NCI-H345 (cell line): ENCODE data around the gene METRNL.

Experiments
- DNase-seq: peaks from one replicate; lab custom pipeline; 2025; lab: John Stamatoyannopoulos, UW

Gene METRNL

DNA sequence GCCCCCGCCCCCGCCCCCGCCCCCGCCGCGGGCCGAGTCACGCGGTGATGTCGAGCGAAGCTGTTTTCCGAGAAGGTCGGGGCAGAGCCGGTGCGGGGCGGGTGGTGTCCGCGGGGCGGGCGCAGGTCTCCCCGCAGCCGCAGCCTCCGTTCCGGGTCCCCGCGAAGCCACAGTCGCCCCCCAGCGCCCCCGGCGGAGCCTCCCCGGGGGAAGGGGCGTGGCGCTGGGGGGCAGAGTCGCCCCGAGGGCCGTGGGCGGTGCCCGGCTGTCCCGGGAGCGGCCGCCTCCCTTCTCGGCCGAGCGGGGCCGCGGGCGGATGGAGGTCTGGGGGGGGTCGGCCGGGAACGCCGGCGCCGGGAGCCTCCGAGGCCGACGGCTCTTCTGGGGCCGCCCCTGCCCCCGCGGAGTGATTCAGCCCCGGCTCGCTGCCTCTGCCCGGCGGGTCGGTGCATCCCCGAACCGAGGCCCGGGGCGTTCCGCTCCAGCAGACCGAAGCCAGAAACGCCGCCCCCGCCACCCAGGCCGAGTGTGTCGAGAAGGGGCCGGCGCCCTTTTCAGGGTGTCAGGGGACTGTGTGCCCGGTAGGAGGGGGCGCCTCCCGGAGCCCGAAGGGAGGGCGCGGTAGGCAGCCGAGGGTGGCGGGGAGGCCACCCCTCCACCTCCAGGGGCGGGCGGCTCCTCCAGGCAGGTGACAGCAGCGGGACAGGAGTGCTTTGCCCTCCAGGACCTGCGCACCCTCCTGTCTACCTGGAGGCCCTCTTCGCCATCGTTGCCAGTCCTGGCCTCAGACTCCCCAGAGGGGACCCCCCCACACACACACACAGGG is 1.7 kb downstream of the METRNL start:
- peak; percentile 32 for DNase-seq

DNA sequence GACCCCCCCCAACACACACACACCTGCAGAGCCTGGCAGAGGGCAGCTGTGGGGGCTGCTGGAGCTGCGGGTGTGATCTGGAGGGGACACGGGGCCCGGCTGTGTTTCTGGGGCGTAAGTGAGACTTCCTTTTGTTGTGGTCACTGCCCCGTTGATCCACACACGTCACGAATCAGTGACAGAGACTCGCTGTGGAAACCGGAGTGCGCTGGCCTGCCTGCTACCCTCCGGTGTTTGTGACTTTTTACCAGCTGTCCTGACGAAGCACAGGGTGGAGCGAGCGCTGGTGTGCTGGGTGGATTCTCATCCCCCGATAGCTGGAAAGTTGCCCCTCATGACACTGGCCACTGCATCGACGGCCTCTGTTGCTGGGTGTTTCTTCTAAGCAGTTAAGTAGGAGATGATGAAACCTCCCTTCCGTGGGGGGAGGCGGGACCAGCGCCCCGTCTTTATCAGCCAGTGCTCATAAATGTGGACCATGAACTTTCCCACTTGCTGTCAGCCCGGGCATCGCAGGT is 2.3 kb downstream of the METRNL start:
- DNase-seq, result no peak

- DNase-seq, result no peak
Measured at GRCh38 chr17:83082424-83082823, 3.0 kb downstream of the METRNL start.

- DNase-seq, result no peak
Measured at GRCh38 chr17:83082909-83083367, 3.5 kb downstream of the METRNL start.

GRCh38 chr17:83083368-83084201 is 4.2 kb downstream of the METRNL start:
- no peak for DNase-seq

DNA sequence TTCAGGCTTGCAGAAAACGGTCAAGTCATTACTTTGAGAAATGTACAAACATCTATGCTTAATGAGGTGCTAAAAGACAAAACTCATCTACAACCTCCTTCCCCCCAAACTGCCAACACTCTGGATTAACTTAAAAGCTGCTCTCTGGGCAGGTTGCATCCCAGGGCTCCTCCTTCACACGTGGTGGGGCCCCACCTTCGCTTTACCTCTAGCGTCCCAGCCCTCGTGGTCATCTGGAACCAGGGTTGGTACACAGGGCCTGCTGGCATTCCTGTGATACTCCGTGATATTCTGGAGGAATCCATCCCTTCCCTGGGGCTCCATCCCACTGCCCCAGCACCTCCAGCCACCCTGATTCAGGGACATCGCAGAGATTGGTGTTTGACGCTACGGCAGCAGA is 4.8 kb downstream of the METRNL start:
- DNase-seq, result no peak

- no peak for DNase-seq
Measured at GRCh38 chr17:83084621-83085056, 5.2 kb downstream of the METRNL start.

DNA sequence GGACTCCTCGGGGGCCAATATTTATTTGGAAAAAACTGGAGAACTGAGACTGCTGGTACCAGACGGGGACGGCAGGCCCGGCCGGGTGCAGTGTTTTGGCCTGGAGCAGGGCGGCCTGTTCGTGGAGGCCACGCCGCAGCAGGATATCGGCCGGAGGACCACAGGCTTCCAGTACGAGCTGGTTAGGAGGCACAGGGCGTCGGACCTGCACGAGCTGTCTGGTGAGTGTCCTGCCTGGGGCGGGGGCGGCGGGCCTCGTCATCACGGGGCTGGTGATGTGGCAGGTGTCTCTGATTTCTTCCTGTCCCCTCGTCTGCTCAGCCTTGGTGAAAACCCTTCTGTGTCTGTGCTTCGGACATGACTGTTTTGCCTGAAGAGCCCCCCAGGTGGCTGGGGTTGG is 5.7 kb downstream of the METRNL start:
- DNase-seq, result no peak

DNA sequence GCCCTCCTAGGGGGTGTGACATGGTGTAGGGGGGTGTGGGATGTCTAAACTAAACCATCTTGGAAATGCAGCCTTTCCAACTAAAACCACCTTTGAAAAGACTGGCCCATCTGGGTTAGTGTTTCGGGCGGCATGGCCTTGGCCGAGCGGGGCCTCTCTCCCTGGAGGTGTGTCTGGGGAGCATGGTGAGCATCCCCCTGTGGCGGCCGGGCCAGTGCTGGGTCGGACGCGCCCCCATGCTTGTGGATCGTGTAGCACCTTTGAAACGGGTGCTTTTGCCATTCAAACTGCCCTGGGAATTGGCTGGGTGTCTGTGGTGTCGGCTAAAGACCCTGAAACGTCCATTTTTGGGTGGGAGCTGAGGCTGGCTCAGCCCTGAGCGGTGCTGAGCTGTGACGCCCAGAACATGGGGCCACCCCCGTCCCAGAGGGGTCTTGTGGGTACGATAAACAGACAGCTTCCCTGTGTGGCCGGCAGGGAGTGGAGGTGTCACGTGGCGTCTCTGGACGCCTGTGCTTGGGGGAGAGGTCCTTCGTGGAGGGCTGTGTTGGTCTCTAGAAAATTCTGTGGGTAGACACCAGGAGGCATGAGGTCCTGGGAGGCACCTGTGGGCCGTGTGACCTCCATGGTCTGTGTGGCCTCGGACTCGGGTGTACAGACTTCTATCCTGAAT is 6.3 kb downstream of the METRNL start:
- no peak for DNase-seq

- DNase-seq, result no peak
Measured at GRCh38 chr17:83086199-83086880, 6.9 kb downstream of the METRNL start.

- no peak for DNase-seq
Measured at GRCh38 chr17:83086907-83087787, 7.7 kb downstream of the METRNL start.

DNA sequence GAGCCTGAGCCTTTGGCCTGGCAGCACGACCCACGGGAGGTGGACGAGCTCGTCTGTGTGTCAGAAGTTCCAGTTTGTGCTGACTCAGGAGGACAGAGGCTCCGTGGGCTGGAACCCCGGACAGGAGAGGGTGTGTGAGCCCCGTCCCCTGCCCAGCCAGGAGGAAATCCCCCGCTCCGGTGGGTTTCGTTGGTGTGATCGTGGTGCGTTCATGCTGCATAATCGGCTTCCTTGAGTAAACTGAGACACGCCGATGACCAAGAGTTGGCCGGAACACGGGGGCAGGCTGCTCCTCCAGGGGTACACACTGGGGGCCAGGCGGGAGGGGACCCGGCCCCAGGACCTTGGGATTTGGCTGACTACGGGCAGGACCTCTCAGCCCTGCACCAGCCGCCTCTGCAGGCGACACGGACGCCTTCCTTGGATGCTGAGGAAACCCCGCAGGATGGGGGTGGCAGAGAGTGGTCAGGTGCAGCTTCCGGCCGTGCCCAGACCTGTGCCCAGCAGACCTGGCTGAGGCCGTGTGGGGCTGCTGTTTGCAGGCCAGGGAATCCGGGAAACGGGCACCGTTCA is 8.5 kb downstream of the METRNL start:
- no peak for DNase-seq

DNA sequence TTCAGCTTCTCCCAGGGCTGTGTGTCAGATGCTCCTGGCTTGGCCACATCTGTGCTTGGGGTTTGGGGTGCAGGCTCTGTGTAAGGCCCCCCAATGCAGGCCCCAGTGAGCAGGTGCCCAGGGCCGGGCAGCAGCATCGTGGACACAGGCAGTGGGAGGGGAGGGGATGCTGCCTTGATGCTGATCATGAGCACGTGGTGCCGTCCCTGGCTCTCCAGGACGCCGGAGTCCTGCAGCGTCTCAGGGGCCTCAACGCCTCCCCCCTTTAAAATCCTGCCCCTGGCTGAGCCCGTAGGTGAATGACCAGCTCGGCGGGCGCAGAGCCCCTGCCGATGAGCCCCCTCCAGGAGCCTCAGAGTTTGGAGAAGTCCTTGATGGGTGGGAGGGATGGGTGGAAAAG is 9.0 kb downstream of the METRNL start:
- DNase-seq, result no peak

DNA sequence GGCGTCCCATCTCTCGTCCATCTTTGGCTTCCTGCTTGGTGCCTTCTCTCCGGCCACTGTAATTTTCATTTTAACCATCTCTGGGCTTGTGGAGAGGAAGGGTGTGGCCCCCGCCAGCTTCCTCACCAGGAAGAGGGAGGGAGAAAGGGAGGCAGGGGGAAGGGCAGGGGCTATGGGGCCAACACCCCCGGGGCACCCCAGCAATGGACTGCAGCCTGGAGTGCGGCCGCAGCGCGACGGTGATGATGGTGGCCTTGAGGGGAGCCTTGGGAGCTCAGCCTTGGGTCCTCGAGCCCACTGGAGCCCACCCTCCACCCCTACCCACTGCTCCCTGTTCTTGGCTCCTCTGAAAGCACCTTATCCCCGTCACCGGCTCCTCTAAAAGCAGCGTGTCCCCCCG is 9.5 kb downstream of the METRNL start:
- DNase-seq, result no peak

- DNase-seq, result no peak
Measured at GRCh38 chr17:83089328-83090132, 10.1 kb downstream of the METRNL start.

DNA sequence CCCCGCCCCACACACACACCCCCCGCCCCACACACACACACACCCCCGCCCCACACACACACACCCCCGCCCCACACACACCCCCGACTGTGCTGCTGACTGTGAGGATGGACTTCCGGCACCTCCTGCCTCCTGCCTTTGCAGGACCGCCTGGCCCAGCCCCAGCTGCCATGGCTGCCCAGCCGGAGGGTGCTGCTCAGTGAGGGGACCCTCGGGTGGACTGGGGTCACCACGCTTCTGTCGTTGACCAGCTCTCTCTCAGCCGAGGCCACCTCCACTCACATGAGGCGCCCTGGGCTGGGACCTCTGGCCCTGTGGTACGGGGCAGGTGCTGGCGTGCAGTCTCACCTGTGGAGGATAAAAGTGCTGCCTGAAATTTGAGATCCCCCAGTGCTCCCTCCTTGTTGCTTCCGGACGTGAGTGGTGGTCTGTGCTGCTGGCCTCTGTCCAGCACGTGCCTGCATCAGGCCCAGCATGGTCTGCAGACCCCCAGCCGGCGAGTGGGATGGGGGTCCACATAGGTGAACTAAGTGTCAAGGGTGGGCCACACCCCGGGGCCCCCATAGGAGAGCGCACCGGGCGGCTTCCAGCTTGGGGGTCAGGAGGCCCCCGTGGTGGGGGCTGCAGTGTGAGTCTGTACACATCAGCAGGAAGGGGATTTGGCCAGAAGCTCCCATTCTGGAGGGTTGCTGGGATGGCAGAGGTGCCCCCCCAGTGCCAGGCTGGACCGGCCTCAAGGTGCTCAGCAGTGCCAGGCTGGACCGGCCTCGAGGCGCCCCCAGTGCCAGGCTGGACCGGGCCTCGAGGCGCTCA is 11.2 kb downstream of the METRNL start:
- no peak for DNase-seq

- DNase-seq, result no peak
Measured at GRCh38 chr17:83091257-83092141, 12.1 kb downstream of the METRNL start.

DNA sequence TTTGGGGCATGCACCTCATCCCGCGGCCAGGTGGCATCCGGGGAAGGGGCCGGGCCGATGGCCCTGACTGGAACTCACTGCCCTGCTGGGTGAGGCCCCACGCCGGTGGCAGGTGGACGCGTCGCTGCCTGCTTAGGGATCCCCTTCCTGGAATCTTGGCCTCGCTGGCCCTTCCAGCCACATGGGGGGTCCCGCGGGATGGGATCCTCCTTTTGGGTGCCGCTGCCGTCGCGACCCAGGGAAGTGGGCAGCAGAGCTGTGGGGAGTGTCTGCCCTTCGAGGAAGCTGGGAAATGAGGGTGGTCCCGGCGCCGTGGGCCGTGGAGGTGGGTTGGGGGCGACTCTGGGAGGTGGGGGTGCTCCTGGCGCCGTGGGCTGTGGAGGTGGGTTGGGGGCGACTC is 12.8 kb downstream of the METRNL start:
- no peak for DNase-seq
